ENCODE results near the gene ITPR3. TPM values are rescaled to one million over a fixed set of nuclear protein-coding genes. Genes with fewer than 3 reads are reported as not detected.

Gene ITPR3
- total and polyA plus RNA-seq, 2 of the 13 experiments (the other 11 are each of a cell fraction or from before 2014, with no cell fraction given) = 3.8 to 21.4 TPM

GRCh38 chr6:33688006-33688405, 66.9 kb downstream of the ITPR3 start:
- TF ChIP-seq, protein P1, sequence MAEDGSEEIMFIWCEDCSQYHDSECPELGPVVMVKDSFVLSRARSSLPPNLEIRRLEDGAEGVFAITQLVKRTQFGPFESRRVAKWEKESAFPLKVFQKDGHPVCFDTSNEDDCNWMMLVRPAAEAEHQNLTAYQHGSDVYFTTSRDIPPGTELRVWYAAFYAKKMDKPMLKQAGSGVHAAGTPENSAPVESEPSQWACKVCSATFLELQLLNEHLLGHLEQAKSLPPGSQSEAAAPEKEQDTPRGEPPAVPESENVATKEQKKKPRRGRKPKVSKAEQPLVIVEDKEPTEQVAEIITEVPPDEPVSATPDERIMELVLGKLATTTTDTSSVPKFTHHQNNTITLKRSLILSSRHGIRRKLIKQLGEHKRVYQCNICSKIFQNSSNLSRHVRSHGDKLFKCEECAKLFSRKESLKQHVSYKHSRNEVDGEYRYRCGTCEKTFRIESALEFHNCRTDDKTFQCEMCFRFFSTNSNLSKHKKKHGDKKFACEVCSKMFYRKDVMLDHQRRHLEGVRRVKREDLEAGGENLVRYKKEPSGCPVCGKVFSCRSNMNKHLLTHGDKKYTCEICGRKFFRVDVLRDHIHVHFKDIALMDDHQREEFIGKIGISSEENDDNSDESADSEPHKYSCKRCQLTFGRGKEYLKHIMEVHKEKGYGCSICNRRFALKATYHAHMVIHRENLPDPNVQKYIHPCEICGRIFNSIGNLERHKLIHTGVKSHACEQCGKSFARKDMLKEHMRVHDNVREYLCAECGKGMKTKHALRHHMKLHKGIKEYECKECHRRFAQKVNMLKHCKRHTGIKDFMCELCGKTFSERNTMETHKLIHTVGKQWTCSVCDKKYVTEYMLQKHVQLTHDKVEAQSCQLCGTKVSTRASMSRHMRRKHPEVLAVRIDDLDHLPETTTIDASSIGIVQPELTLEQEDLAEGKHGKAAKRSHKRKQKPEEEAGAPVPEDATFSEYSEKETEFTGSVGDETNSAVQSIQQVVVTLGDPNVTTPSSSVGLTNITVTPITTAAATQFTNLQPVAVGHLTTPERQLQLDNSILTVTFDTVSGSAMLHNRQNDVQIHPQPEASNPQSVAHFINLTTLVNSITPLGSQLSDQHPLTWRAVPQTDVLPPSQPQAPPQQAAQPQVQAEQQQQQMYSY (CRISPR knock-in tag; IDR thresholded peaks at IDR 0.05) = no peak
- no peak for TF ChIP-seq ZNF510 (CRISPR knock-in tag; IDR thresholded peaks at IDR 0.05; ENCODE audit: low read depth)
- no peak for TF ChIP-seq PAX8 (CRISPR knock-in tag; IDR thresholded peaks at IDR 0.05; ENCODE audit: borderline replicate concordance)
- TF ChIP-seq ZMYM3 (CRISPR knock-in tag; IDR thresholded peaks at IDR 0.05) = no peak
- no peak for TF ChIP-seq GABPB1 (CRISPR knock-in tag; IDR thresholded peaks at IDR 0.05)
- TF ChIP-seq, protein P2, sequence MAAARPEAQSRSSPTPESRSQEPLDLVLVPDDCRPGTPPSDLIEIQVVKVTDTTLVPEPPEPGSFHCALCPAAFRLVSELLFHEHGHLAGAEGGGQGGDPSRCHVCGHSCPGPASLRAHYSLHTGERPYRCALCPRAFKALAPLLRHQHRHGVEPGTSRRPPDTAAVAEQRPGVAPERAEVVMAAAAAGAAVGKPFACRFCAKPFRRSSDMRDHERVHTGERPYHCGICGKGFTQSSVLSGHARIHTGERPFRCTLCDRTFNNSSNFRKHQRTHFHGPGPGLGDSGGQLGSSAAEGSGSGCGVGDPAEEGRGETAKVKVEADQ (CRISPR knock-in tag; IDR thresholded peaks at IDR 0.05; ENCODE audit: borderline replicate concordance) = no peak
- TF ChIP-seq SMYD3 (CRISPR knock-in tag; IDR thresholded peaks at IDR 0.05) = no peak
- TF ChIP-seq GFI1 (CRISPR knock-in tag; IDR thresholded peaks at IDR 0.05; ENCODE audit: borderline replicate concordance) = no peak
- TF ChIP-seq ZBTB8A (CRISPR knock-in tag; IDR thresholded peaks at IDR 0.05; ENCODE audit: borderline replicate concordance, low read depth) = no peak
- TF ChIP-seq MXD1 (CRISPR knock-in tag; IDR thresholded peaks at IDR 0.05) = no peak
- TF ChIP-seq, protein P3, sequence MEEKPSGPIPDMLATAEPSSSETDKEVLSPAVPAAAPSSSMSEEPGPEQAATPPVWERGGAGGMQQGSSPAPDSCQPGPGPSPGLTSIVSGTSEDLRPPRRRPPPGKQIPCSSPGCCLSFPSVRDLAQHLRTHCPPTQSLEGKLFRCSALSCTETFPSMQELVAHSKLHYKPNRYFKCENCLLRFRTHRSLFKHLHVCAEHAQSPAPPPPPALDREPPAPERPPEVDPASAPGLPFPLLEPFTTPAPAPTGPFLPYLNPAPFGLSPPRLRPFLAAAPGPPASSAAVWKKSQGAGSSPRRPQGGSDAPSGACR (CRISPR knock-in tag; IDR thresholded peaks at IDR 0.05) = no peak
- no peak for TF ChIP-seq LRRFIP1 (CRISPR knock-in tag; conservative IDR thresholded peaks at IDR 0.05)
- TF ChIP-seq HMG20B (CRISPR knock-in tag; conservative IDR thresholded peaks at IDR 0.05) = no peak
- TF ChIP-seq NFE2L2 (IDR thresholded peaks at IDR 0.05; ENCODE audit: low read length) = no peak
- TF ChIP-seq NFIC (IDR thresholded peaks at IDR 0.05; ENCODE audit: low read length) = no peak
- Histone ChIP-seq H3K9ac (ENCODE audit: insufficient read depth, low read depth, low read length) (no peak overlapping the region), H3K4me3 (replicated peaks in 1 of 3; ENCODE audit: insufficient read depth in 1 of 3, low read depth in 2 of 3, low read length in 3 of 3) (no peak overlapping the region), H3K4me2 (ENCODE audit: low read depth, low read length) (no peak overlapping the region), H3K27me3 (ENCODE audit: control insufficient read depth in 1 of 2, insufficient read depth in 2 of 2, low read length in 2 of 2) (no peaks in the 10 kb centered on the region), H4K20me1 (ENCODE audit: insufficient read depth, low read length) (no peaks in the 10 kb centered on the region; the same call in 1 of the 2 replicates), H2AFZ (ENCODE audit: low read length) (no peak overlapping the region), H3K9me3 (ENCODE audit: low read length) (no peaks in the 10 kb centered on the region), H3K79me2 (ENCODE audit: insufficient read depth, low read length) (no peaks in the 10 kb centered on the region), H3K4me1 (ENCODE audit: insufficient read depth, low read length) (no peaks in the 10 kb centered on the region), H3K36me3 (replicated peaks in 1 of 2; ENCODE audit: control insufficient read depth in 1 of 2, insufficient read depth in 2 of 2, low read length in 2 of 2) (peaks cover 19 to 39% of the 10 kb centered on the region in 2 experiments; a peak in 3 of 5 replicates), H3K27ac (ENCODE audit: extremely low read length, insufficient read depth, low read length) (no peak overlapping the region)
- in situ Hi-C loops (cut with HindIII; ENCODE audit: extremely low pct_ligation_motif_present, low pct_unique_long_range_greater_than_20kb) = no loop called here
- ATAC-seq (no peak), FAIRE-seq (no peak), DNase-seq (ENCODE audit: low spot score) (no peak)
- intact Hi-C loops (cut with micrococcal nuclease; ENCODE audit: unreplicated experiment) = no loop called here
- ChIA-PET CTCF (ENCODE audit: low intra/inter-chr PET ratio, low total read pairs) (no interaction called here), POLR2A (no interaction called here)
- WGBS (ENCODE audit: low lambda C conversion rate) = 97% methylated on average over 16 of the region's 20 CpGs
- BruUV-seq (replicated peaks) = no TSS peak

Measured in HepG2 (cell line).